GM19468 (cell line): ENCODE data around the gene ERC1.
"Not testable (repeated sequence)": the region's sequence is repeated elsewhere in the genome, so short reads cannot be mapped to it uniquely, and the experiment has no call there.

ENCODE experiments used
- ATAC-seq: cut with Tn5 transposase; IDR thresholded peaks from one replicate; pipeline ENCODE4 v1.9.1; 2021; ENCODE audit warnings: mild to moderate bottlenecking, moderate library complexity, moderate number of reproducible peaks; ENCODE audit not compliant: unreplicated experiment; ENCODE audit errors: extremely low read depth

The ERC1 gene

DNA sequence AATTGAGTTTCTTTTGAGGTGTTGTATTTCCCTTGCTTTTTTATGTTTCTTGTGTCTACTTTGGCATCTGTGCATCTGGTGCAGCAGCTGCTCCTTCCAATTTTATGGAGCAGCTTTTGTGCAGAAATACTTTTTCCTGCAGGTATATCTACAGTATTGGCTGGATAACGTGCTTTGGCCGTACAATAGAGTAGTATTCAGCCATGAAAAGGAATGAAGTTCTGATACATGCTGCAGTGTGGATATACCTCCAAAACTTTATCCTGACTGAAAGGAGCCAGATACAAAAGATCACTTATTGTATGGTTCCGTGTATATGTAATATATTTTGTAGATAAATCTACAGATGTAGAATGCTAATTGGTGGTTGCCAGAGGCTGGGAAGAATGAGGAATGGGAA is 74.6 kb downstream of the ERC1 start:
- no peak for ATAC-seq

DNA sequence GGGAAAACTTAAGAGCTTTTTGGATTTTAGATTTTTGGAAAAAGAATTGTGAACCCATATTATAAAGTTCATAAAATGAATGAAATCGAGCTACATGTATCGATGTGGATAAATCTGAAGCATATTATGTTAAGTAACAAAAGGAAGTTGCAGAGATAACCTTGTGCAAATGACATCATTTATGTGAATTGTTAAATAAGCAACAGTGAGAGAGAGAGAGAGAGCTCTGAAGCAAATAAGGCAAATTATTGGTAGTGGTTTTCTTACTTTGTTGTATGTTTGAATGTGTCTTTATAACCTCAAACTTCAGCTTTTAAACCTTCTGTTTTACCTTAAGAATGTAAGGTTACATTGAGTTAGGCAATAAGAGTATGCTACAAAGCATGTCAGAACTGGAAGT is 78.8 kb downstream of the ERC1 start:
- ATAC-seq: no peak

DNA sequence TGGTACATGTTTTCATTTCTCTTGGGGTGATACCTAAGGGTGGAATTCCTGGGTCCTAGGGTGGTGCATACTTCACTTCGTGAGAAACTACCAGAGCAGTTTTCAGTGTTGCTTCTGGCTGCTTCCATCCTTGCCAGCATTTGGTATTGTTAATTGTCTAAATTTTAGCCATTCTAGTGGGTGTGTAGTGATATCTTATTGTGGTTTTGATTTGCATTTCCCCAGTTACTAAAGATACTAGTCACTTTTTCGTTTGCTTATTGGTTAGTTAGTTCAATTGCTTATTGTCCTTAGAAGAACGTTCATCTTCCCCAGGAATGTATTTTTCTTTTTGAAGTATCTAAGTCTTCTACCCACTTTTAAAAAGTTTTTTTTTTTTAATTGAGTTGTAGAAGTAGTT is 80.2 kb downstream of the ERC1 start:
- ATAC-seq: no peak

DNA sequence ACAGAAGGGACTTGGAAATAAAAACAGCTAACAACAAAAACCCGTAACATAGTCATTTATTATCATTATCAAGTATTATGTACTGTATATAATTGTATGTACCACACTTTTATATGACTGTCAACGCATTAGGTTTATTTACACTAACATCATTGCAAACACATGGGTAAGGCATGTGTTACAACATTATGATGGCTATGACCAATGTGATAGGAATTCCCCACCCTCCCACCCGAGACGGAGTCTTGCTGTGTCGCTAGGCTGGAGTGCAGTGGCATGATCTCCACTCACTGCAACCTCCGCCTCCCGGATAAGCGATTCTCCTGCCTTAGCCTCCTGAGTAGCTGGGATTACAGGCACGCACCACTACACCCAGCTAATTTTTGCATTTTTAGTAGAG is 82.6 kb downstream of the ERC1 start:
- ATAC-seq: no peak

DNA sequence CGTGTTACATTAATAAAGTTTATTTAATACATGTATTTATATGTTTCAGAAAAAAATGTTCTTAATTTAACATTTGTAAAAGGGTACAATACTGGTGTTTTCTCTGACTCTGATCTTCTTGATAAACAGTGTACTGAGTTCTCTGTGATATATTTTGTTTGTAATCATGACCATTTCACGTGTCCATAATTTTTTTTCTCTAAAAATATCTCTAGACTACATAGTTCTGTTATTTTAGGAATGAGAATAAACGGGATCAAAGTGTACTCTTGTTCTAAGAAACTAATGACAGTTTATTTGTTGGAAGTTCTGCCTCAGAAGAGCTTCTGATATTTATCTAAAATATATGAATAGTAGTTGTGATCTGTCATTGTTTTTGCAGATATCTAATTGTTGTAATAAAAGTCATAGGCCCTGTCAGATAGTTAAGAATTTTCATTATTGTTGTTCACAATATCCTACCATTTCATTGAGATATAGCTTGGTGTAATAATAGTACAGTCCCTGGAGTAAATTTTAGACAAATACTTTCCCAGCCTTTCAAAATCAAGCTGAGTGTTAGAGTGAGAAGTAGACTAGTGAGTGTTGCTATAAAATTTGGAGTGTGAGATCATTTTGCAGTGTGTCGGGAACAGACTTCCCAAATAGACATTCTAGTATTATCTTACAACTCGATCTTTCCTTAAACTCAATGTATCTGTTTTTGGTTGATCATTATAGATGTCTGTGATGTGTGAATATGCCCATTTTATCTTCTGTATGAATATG is 86.2 kb downstream of the ERC1 start:
- no peak for ATAC-seq

DNA sequence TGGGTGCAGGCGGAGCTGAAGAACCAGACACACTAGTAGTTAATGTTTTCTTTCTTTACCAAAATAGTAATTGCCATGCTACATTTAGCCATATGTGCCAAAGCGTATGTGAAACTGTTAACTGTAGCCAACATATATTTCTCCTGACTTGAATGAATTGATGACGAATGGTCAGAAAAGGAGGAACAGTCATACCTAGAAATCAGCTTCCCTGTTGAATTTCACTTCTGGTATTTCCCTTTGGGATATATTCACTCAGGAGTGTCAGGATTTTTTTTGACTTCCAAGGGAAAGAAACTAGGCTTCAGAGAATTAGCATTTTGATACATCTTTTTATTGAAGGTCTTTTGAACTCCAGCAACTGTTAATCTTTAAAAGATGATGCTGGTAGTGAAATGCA is 87.0 kb downstream of the ERC1 start:
- ATAC-seq: no peak

DNA sequence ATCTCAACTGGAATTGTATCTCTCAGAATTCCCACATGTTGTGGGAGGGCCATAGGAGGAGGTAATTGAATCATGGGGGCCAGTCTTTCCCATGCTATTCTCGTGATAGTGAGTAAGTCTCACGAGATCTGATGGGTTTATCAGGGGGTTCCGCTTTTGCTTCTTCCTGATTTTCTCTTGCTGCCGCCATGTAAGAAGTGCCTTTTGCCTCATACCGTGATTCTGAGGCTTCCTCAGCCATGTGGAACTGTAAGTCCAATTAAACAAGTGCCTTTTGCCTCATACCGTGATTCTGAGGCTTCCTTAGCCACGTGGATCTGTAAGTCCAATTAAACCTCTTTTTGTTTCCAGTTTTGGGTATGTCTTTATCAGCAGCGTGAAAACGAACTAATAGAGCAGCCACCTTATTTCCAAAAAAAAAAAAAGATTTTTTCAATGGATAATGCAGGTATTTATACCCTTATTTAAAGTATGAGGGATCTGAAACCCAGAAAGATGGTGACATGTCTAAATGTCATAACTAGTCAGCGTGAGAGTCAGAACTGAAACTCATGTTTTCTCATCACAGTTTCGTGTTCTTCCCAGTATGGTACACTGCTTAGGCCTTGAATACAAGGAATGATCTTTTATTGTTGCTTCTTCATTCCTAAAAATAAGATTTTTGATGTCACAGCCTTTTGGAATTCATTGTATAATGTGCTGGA is 89.6 kb downstream of the ERC1 start:
- ATAC-seq: no peak

DNA sequence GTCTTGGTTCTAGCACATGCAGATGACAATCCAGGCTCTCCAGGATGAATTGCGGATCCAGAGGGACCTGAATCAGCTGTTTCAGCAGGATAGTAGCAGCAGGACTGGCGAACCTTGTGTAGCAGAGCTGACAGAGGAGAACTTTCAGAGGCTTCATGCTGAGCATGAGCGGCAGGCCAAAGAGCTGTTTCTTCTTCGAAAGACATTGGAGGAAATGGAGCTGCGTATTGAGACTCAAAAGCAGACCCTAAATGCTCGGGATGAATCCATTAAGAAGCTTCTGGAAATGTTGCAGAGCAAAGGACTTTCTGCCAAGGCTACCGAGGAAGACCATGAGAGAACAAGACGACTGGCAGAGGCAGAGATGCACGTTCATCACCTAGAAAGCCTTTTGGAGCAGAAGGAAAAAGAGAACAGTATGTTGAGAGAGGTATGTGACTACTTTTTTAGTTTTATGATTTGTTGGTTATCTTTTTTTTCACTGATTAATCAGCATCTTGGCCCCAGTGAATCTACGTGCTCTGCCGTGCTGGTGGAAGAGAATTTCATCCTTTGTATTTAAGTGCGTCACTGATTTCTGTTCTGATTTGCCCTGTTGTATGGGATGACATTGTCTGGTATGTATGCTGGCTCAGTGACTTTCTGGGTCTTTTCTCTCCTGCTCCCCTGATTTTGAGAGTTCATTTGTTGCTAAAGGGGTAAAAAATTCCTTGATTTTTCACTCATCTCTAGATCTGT is 92.3 kb downstream of the ERC1 start:
- no peak for ATAC-seq

DNA sequence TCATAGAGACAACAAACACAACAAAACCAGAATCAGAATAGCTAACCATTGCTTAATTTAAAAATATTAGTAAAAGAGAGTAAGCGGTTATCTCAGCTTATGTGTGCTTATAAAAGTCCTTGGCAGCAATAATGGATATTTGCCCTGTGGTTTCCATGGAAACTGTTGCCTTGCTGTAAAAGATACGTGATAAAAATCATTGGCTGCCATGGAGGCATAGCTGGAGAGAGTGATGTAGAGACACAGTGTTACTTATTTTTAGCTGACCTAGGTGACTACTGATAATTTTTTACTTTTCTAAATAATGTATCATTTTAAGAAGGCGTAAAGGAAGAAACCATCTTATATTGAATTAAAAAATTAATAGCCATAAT is 92.9 kb downstream of the ERC1 start:
- no peak for ATAC-seq

DNA sequence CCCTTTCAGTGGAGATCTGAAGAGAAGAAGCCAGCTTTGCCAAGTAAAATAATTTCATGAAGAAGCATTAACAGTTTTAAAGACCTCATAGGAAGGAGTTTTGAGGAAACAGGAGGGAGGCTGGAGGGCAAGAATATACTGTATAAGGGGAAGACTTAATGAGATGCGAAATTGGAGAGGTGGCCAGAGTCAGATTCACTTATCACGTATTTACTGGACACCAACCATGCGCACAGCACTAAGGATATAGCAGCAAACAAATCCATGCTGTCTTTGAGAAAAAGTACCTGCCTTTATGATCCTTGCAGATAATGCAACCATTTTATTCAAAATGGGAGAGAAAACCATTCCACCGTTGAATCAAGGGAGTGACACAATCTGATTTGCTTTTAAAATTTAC is 100.3 kb downstream of the ERC1 start:
- ATAC-seq: no peak

DNA sequence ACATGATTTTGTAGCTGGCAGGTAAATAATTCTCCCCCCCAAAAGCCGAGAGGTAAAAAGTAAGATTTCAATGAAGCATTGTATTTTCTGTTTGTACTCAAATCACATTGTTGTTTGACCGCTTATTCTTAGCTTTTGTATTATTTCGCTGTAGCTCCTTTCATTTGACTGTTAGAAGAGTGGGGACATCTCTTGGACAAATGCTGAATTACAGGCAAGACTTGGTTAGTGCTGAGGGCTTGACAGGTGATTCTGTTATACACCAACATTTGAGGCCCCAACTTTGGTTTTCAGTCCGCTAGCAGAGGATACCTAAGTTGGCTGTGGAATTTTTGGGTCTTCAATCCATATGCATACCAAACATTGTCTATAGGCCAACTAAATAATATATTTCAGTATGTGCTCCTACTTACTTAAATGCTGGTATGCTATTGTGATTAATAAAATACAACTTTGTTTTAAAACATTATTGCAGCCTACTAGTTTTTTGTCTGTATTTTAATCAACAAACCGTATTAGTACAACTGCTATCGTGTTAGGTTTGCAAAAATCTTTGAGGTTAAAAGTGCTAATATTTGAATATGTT is 102.2 kb downstream of the ERC1 start:
- no peak for ATAC-seq

DNA sequence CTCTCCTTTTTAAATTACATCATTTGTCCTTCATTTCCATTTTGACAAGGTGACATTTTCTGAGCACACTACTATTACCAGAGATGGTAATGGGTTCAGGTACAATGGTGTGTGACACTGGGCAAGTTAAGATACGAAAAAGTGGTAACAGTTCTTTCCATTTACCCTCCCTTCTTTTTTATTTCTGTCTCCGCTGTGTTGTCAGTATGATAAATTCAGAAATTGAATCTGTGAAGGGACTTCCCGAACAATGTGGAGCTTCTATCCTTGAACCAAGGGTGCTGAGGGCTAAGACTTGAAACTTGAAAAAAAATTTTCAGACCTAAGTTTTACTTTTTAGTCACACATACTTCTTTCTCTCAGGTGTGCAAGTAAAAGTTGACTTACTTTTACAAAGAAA is 103.7 kb downstream of the ERC1 start:
- ATAC-seq: no peak

DNA sequence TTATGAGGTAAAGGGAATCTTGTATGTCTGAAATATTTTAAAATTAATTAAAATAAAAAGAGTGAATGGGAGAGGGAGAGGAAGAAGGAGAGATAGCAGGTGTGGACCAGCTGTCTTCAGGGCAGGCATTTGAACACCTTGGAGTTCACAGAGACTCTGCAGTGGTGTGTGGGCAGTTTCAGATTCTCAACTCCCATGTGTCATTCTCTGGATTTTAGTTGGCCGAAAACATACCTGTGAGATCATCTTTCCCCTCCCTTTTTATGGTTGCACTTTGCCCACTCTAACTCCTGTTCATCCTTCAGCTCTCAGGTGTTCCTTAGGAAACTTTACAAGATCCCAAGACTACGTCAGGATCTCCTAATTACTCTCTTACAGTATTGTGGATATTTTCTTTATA is 108.1 kb downstream of the ERC1 start:
- no peak for ATAC-seq

DNA sequence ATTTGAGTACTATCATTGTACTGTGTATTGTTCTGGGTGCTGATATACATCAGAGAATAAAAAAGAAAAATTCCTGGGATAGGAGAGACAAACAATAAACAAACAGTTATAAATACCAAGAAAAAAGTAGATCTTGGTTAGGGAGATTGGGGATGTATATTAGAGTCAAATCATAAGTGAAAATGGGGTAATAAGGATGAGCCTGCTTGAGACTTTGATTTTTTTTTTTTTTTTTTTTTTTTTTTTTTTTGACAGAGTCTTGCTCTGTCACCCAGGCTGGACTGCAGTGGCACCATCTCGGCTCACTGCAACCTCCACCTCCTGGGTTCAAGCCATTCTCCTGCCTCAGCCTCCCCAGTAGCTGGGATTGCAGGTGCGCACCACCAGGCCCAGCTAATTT is 108.6 kb downstream of the ERC1 start:
- ATAC-seq: not testable (repeated sequence)

DNA sequence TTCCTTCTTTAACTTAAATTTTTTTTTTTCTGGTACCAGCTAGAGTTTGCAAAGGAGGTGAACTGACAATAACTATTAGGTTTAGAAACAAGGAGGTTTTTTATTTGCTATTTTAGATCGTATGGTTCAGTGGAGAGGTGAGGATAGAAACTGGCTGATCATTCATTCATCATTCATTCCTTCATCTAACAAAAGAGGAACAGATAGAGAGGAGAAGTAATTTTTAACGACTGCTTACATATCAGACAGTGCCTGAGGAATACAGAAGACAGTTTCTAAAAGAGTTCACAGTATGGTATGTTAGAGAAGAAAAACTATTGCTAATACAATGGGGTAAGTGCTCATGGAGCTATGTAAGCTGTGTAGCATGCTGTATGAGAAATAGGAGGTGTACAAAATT is 111.1 kb downstream of the ERC1 start:
- no peak for ATAC-seq

DNA sequence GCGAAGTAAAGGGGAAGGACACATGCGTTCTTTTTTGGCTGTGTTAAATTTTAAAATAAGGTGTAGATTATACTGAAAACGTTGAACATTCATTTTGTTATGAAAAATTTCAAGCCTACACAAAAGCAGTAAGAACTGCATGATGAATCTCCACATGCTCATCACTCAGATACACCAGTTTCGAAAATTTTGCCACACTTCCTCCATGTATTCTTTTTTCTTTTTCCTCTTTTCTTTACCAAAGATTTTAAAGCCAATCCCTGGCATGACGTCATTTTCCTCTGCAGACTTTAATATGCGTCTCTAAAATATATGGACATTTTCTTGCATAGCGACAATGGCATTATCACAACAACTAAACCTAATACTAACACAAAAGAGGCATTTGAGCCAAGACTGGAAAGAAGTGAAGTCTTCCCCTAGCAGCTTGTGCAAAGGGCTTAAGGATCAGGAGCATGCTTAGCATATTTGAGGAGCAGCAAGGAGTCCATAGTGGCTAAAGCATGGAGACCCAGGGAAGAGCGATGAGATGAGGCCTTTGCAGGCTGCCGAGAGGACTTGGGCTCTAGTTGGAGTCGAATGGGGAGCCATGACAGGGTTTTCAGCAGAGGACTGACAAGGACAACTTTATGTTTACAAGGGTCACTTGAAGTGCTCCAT is 111.9 kb downstream of the ERC1 start:
- no peak for ATAC-seq

DNA sequence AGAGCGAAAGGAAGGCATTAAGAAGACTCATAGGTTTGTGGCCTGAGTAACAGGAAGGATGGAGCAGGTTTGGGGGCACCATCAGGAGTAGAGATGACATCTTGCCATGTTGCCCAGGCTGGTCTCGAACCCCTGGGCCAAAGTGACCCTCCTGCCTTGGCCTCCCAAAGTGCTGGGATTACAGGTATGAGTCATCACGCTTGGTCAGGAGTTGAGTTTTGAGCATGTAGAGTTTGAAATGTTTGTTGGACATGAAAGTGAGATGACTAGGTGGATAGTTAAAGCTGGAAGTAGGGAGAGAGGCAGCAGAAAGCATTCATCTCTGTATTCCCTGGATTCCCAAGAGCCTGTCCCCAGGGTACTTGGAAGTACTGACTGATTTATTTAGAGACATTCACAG is 112.6 kb downstream of the ERC1 start:
- no peak for ATAC-seq

DNA sequence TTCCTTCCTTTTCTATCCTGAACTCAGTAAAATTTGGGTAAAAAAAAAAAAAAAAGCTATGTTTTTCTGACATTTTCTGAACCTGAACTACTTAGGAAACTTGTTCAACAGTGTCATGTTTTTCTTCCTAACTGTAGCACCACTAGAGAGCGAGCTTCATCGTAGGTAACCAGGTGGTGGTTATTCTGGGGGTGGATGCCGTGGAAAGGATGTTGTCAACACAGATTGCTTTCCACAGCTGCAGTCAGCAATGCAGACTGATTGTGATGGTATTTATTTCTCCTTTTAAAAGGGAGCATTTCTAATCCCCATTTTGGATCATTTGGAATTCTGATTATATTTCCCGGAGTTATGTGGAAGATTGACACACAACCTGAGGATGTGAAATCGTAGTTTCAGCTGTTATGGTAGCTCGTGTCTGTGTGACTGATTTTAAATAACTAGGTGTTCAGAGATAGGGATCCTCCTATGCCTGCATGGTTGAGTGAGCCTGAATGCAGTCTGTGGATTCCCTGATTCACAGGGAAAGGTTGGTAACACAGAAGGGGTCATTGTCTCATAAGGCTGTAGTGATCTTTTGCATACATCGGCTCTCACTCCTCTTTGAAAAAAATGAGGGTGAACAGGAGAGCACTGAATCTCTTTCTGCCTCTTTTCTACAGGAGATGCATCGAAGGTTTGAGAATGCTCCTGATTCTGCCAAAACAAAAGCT is 113.2 kb downstream of the ERC1 start:
- no peak for ATAC-seq

DNA sequence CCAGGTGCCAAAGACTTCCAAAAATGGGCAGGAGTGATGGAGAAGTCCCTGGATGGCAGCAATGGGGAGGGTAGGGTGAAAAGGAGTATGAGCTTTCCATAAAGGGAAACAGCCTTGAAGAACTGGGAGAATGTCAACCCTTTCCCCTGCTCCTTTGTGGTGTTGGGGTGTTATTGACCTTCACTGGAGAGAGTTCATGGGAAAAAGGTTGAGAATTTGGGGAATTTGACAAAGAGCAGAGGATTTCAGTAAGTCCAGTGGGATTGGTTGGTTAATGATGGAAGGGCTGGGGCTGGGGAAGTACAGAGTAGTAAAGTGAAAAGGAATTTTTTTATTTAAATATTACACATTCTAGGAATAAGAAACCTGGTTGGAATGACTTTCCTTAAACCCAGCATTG is 116.6 kb downstream of the ERC1 start:
- no peak for ATAC-seq

DNA sequence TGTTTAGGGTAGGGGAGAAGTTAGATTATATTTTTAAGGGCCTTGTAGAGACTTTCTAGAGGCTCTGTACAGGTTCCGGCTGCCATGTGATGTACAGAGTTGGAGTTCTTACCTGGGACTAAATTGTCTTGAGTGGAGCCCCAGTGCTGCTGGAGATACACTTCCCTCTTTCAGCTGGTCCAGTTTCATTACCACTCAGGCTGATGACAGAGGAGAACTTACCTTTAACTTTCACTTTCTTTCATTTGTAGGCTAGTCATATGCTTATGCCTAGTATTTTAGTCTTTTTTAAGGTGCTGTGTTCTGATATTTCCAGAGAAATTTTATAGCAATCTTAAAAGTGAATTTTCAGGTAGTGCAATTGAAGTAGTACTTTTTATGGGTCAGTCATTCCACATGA is 117.3 kb downstream of the ERC1 start:
- ATAC-seq: peak; percentile 76
